HCT116 (cell line): Measurements from ENCODE around the gene TLR9. TPM values are rescaled to one million over a fixed set of nuclear protein-coding genes. Genes with fewer than 3 reads are reported as not detected.

Source experiments
- ATAC-seq: fragments of 200-7000 bp; cut with Tn5 transposase; 2 replicates; pipeline ENCODE4 v1.9.1; 2020; ENCODE audit warnings: mild to moderate bottlenecking, moderate library complexity
- BruUV-seq: library from RNA; stranded (reverse); fragments of 400-500 nt; replicated peaks from 2 replicates; lab custom pipeline; 2021; lab: Mats Ljungman, UMichigan
- CTCF ChIA-PET: fragments of 300-600 bp; sonication (Branson Sonifier 250); formaldehyde crosslinking; loops from one replicate; lab custom pipeline; 2021; ENCODE audit warnings: antibody characterized with exemption; lab: Charles Lee
- POLR2A ChIA-PET: fragments of 300-600, 350-600 bp; sonication (Branson Sonifier 250); formaldehyde crosslinking; loops from one replicate; lab custom pipeline; 2021; ENCODE audit warnings: antibody characterized with exemption; lab: Charles Lee
- RAD21 ChIA-PET, 2 experiments: fragments of 300-600 bp; sonication (Branson Sonifier 250); formaldehyde crosslinking; loops; one replicate each; lab custom pipeline; 2023; ENCODE audit warnings: low total read pairs in 2 of 2; ENCODE audit not compliant: uncharacterized antibody in 2 of 2, unreplicated experiment in 2 of 2, low non-redundant PET in 1 of 2; lab: Charles Lee
- DNase-seq: peaks from one replicate; pipeline ENCODE4 v3.0.0-alpha.2; 2010; ENCODE audit warnings: low read depth, low spot score
- H2AFZ ChIP-seq: fragments of 200-600 bp; shearing (Covaris generic), sonication (generic); 2 replicates; pipeline ENCODE4 v1.6.1; 2017; ENCODE audit warnings: low read depth, mixed run types, mixed read lengths, antibody characterized with exemption, low read length; ENCODE audit not compliant: poor library complexity, severe bottlenecking
- H3K27ac ChIP-seq: 2 replicates; pipeline ENCODE4 v1.5.1; 2012; ENCODE audit warnings: low read depth, low read length
- H3K27me3 ChIP-seq: fragments of 200-600 bp; sonication (generic); 2 replicates; pipeline ENCODE4 v1.6.1; 2016; ENCODE audit warnings: mixed run types, low read length, mixed read lengths; ENCODE audit not compliant: insufficient read depth
- H3K36me3 ChIP-seq, 2 experiments: fragments of 200-500 bp in 1 of 2; fragments of 200-600 bp in 1 of 2; sonication (Bioruptor generic) in 1 of 2; sonication (generic) in 1 of 2; 2 replicates each; pipeline versions ENCODE4 v1.5.1 to v1.6.1; 2014 to 2016; ENCODE audit warnings: low read length in 2 of 2, inconsistent platforms in 1 of 2, mixed read lengths in 1 of 2, mixed run types in 1 of 2; ENCODE audit not compliant: insufficient read depth in 2 of 2, control insufficient read depth in 1 of 2
- H3K4me1 ChIP-seq, 2 experiments: fragments of 200-600 bp in 1 of 2; sonication (generic) in 1 of 2; 2 replicates each; pipeline versions ENCODE4 v1.5.1 to v1.6.1; 2012 to 2017; ENCODE audit warnings: low read length in 2 of 2, inconsistent platforms in 1 of 2, mild to moderate bottlenecking in 1 of 2, mixed read lengths in 1 of 2, mixed run types in 1 of 2, moderate library complexity in 1 of 2; ENCODE audit not compliant: insufficient read depth in 2 of 2, control insufficient read depth in 1 of 2
- H3K4me2 ChIP-seq: fragments of 200-600 bp; sonication (generic); 2 replicates; pipeline ENCODE4 v1.6.1; 2017; ENCODE audit warnings: mixed run types, low read length, mixed read lengths
- H3K4me3 ChIP-seq, 2 experiments: fragments of 200-600 bp in 1 of 2; sonication (generic) in 1 of 2; replicated peaks in 1 of 2; 2 replicates each; pipeline ENCODE4 v1.5.1; 2011 to 2016; ENCODE audit warnings: low read length in 2 of 2, control low read depth in 1 of 2, low read depth in 1 of 2, mild to moderate bottlenecking in 1 of 2, mixed read lengths in 1 of 2, mixed run types in 1 of 2
- H3K79me2 ChIP-seq: fragments of 200-600 bp; sonication (generic); 2 replicates; pipeline ENCODE4 v1.6.1; 2017; ENCODE audit warnings: mild to moderate bottlenecking, mixed run types, low read length, moderate library complexity, mixed read lengths; ENCODE audit not compliant: insufficient read depth
- H3K9ac ChIP-seq: fragments of 200-600 bp; sonication (generic); 2 replicates; pipeline ENCODE4 v1.6.1; 2016; ENCODE audit warnings: low read length, mixed read lengths
- H3K9me2 ChIP-seq: fragments of 200-600 bp; sonication (generic), shearing (Covaris generic); 2 replicates; pipeline ENCODE4 v1.6.1; 2017; ENCODE audit warnings: mixed run types, mild to moderate bottlenecking, moderate library complexity; ENCODE audit not compliant: insufficient read depth
- H3K9me3 ChIP-seq, 2 experiments: fragments of 200-500 bp in 1 of 2; fragments of 200-600 bp in 1 of 2; sonication (Bioruptor generic) in 1 of 2; sonication (generic) in 1 of 2; 2 replicates each; pipeline ENCODE4 v1.6.1; 2014 to 2017; ENCODE audit warnings: low read length in 2 of 2, mixed read lengths in 2 of 2, inconsistent platforms in 1 of 2, low read depth in 1 of 2, mild to moderate bottlenecking in 1 of 2, mixed run types in 1 of 2, moderate library complexity in 1 of 2; ENCODE audit not compliant: control insufficient read depth in 1 of 2, insufficient read depth in 1 of 2
- H4K20me1 ChIP-seq: fragments of 200-600 bp; sonication (generic), shearing (Covaris generic); 2 replicates; pipeline ENCODE4 v1.6.1; 2017; ENCODE audit warnings: mixed run types, mild to moderate bottlenecking, moderate library complexity; ENCODE audit not compliant: insufficient read depth
- CBX3 ChIP-seq: IDR thresholded peaks from 2 replicates; pipeline ENCODE4 v1.6.1; 2012; ENCODE audit warnings: low read depth
- CEBPB ChIP-seq: IDR thresholded peaks from 2 replicates; pipeline ENCODE4 v1.6.1; 2012; ENCODE audit warnings: low read depth
- EGR1 ChIP-seq: IDR thresholded peaks from 2 replicates; pipeline ENCODE4 v1.6.1; 2012; ENCODE audit warnings: low read depth
- EZH2 ChIP-seq: fragments of 200-600 bp; sonication (generic); IDR thresholded peaks from 2 replicates; pipeline ENCODE4 v1.6.1; 2017; ENCODE audit warnings: antibody characterized with exemption, mixed run types
- EZH2phosphoT487 ChIP-seq: fragments of 200-600 bp; IDR thresholded peaks from 2 replicates; pipeline ENCODE4 v1.6.1; 2018; ENCODE audit warnings: antibody characterized with exemption, borderline replicate concordance
- FOSL1 ChIP-seq: IDR thresholded peaks from 2 replicates; pipeline ENCODE4 v1.6.1; 2012; ENCODE audit warnings: low read depth
- MAX ChIP-seq: IDR thresholded peaks from 2 replicates; pipeline ENCODE4 v1.6.1; 2012
- RAD21 ChIP-seq: IDR thresholded peaks from 2 replicates; pipeline ENCODE4 v1.6.1; 2012; ENCODE audit warnings: low read depth, mild to moderate bottlenecking
- REST ChIP-seq: IDR thresholded peaks from 2 replicates; pipeline ENCODE4 v1.6.1; 2012; ENCODE audit warnings: low read depth
- SP1 ChIP-seq: IDR thresholded peaks from 2 replicates; pipeline ENCODE4 v1.6.1; 2012; ENCODE audit warnings: low read depth
- SRF ChIP-seq: IDR thresholded peaks from 2 replicates; pipeline ENCODE4 v1.6.1; 2012; ENCODE audit warnings: low read depth
- TCF7L2 ChIP-seq: IDR thresholded peaks from 2 replicates; pipeline ENCODE4 v1.7.0; 2011; ENCODE audit warnings: borderline replicate concordance, inconsistent platforms; ENCODE audit not compliant: insufficient read depth, insufficient read length; ENCODE audit errors: extremely low read depth
- YY1 ChIP-seq: IDR thresholded peaks from 2 replicates; pipeline ENCODE4 v1.6.1; 2011; ENCODE audit warnings: low read length, low read depth, moderate library complexity, mild to moderate bottlenecking; ENCODE audit not compliant: insufficient replicate concordance; ENCODE audit errors: extremely low read depth
- ZBTB33 ChIP-seq: IDR thresholded peaks from 2 replicates; pipeline ENCODE4 v1.6.1; 2011; ENCODE audit warnings: mild to moderate bottlenecking, low read length, moderate library complexity; ENCODE audit not compliant: insufficient replicate concordance; ENCODE audit errors: extremely low read depth
- ZFX ChIP-seq: fragments of 450-650 bp; IDR thresholded peaks from 2 replicates; pipeline ENCODE4 v1.6.1; 2017
- ZNF274 ChIP-seq: fragments of 200-500 bp; sonication (Bioruptor generic); IDR thresholded peaks from 2 replicates; pipeline ENCODE4 v1.6.1; 2014; ENCODE audit warnings: mild to moderate bottlenecking, low read depth, low read length, inconsistent platforms
- intact Hi-C: fragments of 100-400 bp; cut with micrococcal nuclease; formaldehyde crosslinking; loops from 2 replicates; pipeline ENCODE4 v1.10.0; 2022
- total RNA-seq: library from RNA; stranded (reverse); gene quantifications from one replicate; pipeline ENCODE4 v1.2.1, GENCODE V29; 2021; ENCODE audit not compliant: unreplicated experiment
- TF ChIP-seq, protein P1 (sequence below): IDR thresholded peaks from 2 replicates; pipeline ENCODE4 v1.6.1; 2012
- TF ChIP-seq, protein P2 (sequence below), 3 experiments: fragments of 200-600 bp in 1 of 3; sonication (generic) in 1 of 3; IDR thresholded peaks in 2 of 3; conservative IDR thresholded peaks in 1 of 3; 2 replicates each; pipeline ENCODE4 v1.5.1; 2012 to 2017; ENCODE audit warnings: low read depth in 2 of 3, low read length in 2 of 3, antibody characterized with exemption in 1 of 3, borderline replicate concordance in 1 of 3, control low read depth in 1 of 3, mild to moderate bottlenecking in 1 of 3, mixed read lengths in 1 of 3, mixed run types in 1 of 3, moderate library complexity in 1 of 3; ENCODE audit not compliant: insufficient read depth in 1 of 3

The TLR9 gene
- total RNA-seq, 1 experiment from 2014 or later = 0.15 TPM

- no TSS peak for BruUV-seq
- Histone ChIP-seq H3K36me3 (no peaks in the 10 kb centered on the region), H3K27me3 (no peaks in the 10 kb centered on the region), H3K79me2 (no peaks in the 10 kb centered on the region), H2AFZ (no peak overlapping the region), H3K9ac (no peak overlapping the region), H3K9me2 (no peaks in the 10 kb centered on the region), H3K9me3 (no peaks in the 10 kb centered on the region), H4K20me1 (no peaks in the 10 kb centered on the region), H3K4me1 (peaks cover 9 to 23% of the 10 kb centered on the region in 2 experiments), H3K27ac (no peak overlapping the region; the same call in 1 of the 2 replicates), H3K4me2 (no peak overlapping the region), H3K4me3 (no peak overlapping the region)
- ChIA-PET CTCF (interaction anchor here (1.0 to 1.1 kb wide), 2 partner anchors 9 to 10 kb away, joined by 3 read pairs; no protein-coding TSS in a partner anchor), RAD21 (no interaction called here), POLR2A (interaction anchor here (1.2 kb wide), 1 partner anchor 15 kb away, joined by 5 read pairs; no protein-coding TSS in a partner anchor)
- intact Hi-C loops = no loop called here
- no peak for ATAC-seq
- no peak for DNase-seq
- TF ChIP-seq TCF7L2 (no peak), MAX (no peak), ZNF274 (no peak), RAD21 (no peak), EZH2phosphoT487 (no peak), FOSL1 (no peak), ZFX (no peak), EZH2 (no peak), YY1 (no peak), REST (no peak), SP1 (no peak), EGR1 (no peak), CEBPB (no peak), CBX3 (no peak), ZBTB33 (no peak), SRF (no peak)
- TF ChIP-seq, protein P1, sequence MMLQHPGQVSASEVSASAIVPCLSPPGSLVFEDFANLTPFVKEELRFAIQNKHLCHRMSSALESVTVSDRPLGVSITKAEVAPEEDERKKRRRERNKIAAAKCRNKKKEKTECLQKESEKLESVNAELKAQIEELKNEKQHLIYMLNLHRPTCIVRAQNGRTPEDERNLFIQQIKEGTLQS = no peak
- TF ChIP-seq, protein P2, sequence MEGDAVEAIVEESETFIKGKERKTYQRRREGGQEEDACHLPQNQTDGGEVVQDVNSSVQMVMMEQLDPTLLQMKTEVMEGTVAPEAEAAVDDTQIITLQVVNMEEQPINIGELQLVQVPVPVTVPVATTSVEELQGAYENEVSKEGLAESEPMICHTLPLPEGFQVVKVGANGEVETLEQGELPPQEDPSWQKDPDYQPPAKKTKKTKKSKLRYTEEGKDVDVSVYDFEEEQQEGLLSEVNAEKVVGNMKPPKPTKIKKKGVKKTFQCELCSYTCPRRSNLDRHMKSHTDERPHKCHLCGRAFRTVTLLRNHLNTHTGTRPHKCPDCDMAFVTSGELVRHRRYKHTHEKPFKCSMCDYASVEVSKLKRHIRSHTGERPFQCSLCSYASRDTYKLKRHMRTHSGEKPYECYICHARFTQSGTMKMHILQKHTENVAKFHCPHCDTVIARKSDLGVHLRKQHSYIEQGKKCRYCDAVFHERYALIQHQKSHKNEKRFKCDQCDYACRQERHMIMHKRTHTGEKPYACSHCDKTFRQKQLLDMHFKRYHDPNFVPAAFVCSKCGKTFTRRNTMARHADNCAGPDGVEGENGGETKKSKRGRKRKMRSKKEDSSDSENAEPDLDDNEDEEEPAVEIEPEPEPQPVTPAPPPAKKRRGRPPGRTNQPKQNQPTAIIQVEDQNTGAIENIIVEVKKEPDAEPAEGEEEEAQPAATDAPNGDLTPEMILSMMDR (IDR thresholded peaks at IDR 0.05 in 2 of 3, conservative IDR thresholded peaks at IDR 0.05 in 1 of 3; ENCODE audit: borderline replicate concordance in 1 of 3, insufficient read depth in 1 of 3, low read depth in 2 of 3, low read length in 2 of 3) = no peak
Measured at GRCh38 chr3:52222319-52223221, 2.9 kb downstream of the TLR9 start.
